AG09309 (cell line): ENCODE results near the gene PELI3.

Source experiments
- DNase-seq: peaks from one replicate; pipeline ENCODE4 v3.0.0-alpha.2; 2010; ENCODE audit warnings: low read depth
- H3K4me3 ChIP-seq: 2 replicates; pipeline ENCODE4 v1.5.1; 2011; ENCODE audit warnings: mild to moderate bottlenecking, low read depth, low read length, moderate library complexity; ENCODE audit not compliant: control insufficient read depth
- TF ChIP-seq, protein P1 (sequence below): IDR thresholded peaks from 2 replicates; pipeline ENCODE4 v1.5.1; 2011; ENCODE audit warnings: mild to moderate bottlenecking, low read depth, low read length, inconsistent platforms; ENCODE audit not compliant: insufficient read depth, control insufficient read depth; ENCODE audit errors: missing control alignments

PELI3 gene

DNA sequence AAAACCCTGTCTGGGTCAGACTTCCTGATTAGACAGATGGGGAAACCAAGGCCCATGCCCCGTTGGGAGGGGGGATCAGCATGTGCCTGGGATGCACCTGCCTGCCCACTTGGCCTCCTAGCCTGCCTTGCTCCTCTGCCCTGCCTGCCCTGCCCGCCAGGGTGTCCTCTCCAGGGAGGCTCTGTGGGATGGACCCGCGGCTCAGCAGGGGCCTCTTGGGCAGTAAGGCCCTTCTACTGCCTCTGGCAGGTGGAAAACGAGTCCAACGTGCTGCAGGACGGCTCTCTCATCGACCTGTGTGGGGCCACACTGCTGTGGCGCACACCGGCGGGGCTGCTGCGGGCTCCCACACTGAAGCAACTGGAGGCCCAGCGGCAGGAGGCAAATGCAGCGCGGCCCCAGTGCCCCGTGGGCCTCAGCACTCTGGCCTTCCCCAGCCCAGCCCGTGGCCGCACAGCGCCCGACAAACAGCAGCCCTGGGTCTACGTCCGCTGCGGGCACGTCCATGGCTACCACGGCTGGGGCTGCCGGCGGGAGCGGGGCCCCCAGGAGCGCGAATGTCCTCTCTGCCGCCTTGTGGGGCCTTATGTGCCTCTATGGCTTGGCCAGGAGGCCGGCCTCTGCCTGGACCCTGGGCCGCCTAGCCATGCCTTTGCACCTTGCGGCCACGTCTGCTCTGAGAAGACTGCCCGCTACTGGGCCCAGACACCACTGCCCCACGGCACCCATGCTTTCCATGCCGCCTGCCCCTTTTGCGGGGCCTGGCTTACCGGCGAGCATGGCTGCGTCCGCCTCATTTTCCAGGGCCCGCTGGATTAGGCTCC is 8.9 kb downstream of the PELI3 start:
- DNase-seq, result no peak
- no peak overlapping the region for H3K4me3 ChIP-seq
- TF ChIP-seq, protein P1, sequence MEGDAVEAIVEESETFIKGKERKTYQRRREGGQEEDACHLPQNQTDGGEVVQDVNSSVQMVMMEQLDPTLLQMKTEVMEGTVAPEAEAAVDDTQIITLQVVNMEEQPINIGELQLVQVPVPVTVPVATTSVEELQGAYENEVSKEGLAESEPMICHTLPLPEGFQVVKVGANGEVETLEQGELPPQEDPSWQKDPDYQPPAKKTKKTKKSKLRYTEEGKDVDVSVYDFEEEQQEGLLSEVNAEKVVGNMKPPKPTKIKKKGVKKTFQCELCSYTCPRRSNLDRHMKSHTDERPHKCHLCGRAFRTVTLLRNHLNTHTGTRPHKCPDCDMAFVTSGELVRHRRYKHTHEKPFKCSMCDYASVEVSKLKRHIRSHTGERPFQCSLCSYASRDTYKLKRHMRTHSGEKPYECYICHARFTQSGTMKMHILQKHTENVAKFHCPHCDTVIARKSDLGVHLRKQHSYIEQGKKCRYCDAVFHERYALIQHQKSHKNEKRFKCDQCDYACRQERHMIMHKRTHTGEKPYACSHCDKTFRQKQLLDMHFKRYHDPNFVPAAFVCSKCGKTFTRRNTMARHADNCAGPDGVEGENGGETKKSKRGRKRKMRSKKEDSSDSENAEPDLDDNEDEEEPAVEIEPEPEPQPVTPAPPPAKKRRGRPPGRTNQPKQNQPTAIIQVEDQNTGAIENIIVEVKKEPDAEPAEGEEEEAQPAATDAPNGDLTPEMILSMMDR, result no peak

DNA sequence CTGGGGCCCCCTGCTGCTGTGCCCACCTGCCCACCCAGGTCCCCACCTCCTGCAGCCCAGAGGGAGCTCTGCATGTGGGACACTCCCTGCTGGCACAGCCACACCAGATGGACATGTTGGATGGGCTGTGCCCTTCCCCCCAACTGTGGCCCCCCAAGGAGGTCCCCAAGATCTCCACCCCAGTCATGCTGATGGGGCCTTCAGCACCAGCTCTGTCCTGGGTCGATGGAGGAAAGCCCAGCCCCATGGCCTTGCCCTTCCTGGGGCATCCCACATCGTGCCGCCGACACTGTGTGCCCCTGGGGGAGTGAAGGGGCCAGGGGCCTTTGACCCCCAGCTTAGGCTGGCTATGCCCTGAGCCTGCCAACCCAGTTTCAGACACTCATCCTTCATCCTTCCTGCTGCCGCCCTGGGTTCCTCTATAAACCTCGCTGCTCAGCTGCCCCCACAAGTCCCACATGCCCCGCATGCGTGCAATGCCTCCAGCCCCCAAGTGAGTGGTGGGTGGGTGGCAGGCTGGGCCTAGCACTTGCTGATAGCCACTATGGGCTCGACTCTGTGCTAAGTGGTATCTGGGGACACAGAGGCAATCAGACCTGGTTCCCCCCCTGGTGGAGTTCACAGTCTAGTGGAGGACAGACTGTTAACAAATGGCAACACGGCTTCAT is 9.6 kb downstream of the PELI3 start:
- no peak overlapping the region for H3K4me3 ChIP-seq
- TF ChIP-seq, protein P1, result no peak
- no peak for DNase-seq

DNA sequence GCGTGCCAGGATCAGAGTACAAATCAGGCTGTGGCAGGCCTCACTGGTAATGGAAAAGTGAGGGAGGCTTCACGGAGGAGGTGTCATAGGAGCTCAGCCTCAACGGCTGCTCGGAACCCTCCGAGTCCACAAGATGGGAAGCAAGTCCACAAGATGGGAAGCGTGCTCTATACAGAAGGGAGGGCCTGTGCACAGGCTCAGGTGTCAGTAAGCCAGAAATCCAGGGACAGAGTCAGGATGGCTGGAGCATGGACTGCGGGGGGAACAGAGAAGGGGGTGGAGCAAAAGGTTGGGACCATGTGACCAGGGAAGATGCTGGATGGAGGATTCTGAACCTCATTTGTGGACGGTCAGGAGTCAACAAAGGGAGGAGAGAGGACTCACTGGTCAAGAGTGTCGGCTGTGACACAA is 10.1 kb downstream of the PELI3 start:
- H3K4me3 ChIP-seq, result no peak overlapping the region
- TF ChIP-seq, protein P1, result no peak
- DNase-seq, result no peak

DNA sequence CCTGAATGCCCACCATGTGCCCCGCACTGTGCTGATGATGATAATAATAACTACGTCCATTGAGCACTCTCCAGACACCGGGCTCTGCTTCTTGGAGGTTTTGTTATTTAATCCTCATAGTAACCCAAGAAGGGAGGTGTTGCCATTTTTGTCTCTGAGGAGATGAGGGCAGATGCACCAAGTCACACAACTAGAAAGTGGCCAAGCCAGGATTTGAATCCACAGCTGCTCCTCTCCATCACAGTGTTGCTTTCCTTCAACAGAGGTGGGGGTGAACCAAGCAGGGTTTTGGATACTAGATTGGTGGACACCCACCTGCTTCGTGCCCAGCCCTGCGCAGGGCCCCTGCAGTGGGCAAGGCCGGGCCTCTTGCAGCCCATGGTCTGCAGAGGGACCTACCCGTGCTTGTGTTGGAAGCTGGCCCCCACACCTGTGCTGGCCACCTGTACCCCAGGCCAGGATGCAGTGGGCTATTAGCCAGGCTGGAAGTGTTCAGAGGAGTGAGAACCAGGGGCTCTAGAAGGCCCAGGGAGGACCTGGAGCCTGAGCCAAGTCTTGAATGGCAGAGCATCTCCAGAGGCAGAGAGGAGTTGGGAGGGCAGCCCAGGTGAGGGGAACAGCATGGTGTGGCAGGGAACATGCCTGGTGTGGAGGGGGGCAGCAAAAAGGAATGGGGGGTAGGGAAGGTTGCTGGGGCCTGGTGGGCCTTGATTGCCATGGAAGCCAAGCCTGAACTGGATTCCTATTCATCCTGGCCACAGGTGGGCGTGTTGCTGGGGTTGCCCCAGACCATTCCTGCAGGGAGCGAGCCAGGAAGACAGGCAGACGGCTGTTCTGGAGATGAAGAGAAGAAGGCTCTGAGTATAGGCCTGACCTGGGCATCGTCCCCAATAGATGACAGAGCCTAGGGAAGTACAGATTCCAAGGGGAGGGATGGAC is 10.8 kb downstream of the PELI3 start:
- no peak overlapping the region for H3K4me3 ChIP-seq
- no peak for DNase-seq

DNA sequence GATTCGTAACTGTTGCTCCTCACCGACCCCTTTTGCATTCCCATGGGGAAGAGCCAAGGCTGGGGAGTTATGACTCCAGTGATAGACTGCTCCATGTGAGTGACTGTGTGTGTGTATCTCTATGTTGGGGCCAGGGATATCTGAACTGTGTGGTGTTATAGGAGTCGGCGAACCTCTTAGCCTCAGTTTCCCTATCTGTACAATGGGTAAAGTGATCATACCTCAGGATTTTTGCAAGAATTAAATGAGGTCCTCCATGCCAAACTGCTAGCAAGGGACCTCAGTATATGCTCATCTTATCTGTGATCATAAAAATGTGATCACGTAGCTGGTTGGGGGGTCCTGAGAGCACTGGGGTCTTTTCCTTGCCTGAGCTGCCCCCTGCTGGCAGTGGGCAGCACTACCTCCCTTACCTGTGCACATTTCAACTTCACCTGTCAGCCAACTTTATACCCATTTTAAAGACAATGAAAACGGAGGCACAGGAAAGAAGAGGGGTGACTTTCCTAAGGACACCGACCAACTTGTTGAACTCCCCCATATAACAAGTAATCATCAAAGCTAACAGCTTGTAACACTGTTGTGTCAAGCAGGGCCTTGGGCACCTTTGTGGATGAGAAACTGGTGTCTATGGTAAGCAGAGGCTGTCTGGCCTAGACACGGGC is 12.2 kb downstream of the PELI3 start:
- peak overlapping the region; percentile 83 for H3K4me3 ChIP-seq
- no peak for DNase-seq
- TF ChIP-seq, protein P1, result peak; percentile 83

More for the DNA sequence above, 10.8 kb downstream of the PELI3 start:
- TF ChIP-seq, protein P1, result no peak
